Measurements from ENCODE around the gene CD7. TPM values are rescaled to one million over a fixed set of nuclear protein-coding genes. Genes with fewer than 3 reads are reported as not detected.

CD7 gene
- total RNA-seq, 1 donor from 2014 or later, result 0.27 TPM

GRCh38 chr17:82296511-82297279 lies 20.7 kb downstream of the CD7 start:
- peaks cover 3% of the 10 kb centered on the region for H3K27me3 Mint-ChIP-seq (ENCODE audit: unreplicated experiment)
- H3K4me3 Mint-ChIP-seq (ENCODE audit: unreplicated experiment), result no peak overlapping the region
- H3K27ac Mint-ChIP-seq (ENCODE audit: unreplicated experiment), result no peak overlapping the region
- peaks cover 8% of the 10 kb centered on the region for H3K9me3 Mint-ChIP-seq (ENCODE audit: unreplicated experiment)
- H3K36me3 Mint-ChIP-seq (ENCODE audit: unreplicated experiment), result no peaks in the 10 kb centered on the region
- no peak for DNase-seq
- no peak for TF ChIP-seq CTCF (IDR thresholded peaks at IDR 0.05; ENCODE audit: partially characterized antibody, unreplicated experiment)
- H3K4me1 Mint-ChIP-seq (ENCODE audit: low read depth, unreplicated experiment), result peaks cover 6% of the 10 kb centered on the region

- no peak for TF ChIP-seq CTCF (IDR thresholded peaks at IDR 0.05; ENCODE audit: partially characterized antibody, unreplicated experiment)
- H3K4me3 Mint-ChIP-seq (ENCODE audit: unreplicated experiment), result no peak overlapping the region
- H3K27me3 Mint-ChIP-seq (ENCODE audit: unreplicated experiment), result peaks cover 3% of the 10 kb centered on the region
- DNase-seq, result no peak
- H3K36me3 Mint-ChIP-seq (ENCODE audit: unreplicated experiment), result no peaks in the 10 kb centered on the region
- peaks cover 8% of the 10 kb centered on the region for H3K9me3 Mint-ChIP-seq (ENCODE audit: unreplicated experiment)
- H3K27ac Mint-ChIP-seq (ENCODE audit: unreplicated experiment), result no peak overlapping the region
- peaks cover 6% of the 10 kb centered on the region for H3K4me1 Mint-ChIP-seq (ENCODE audit: low read depth, unreplicated experiment)
Observed at GRCh38 chr17:82295472-82295814, 22.0 kb downstream of the CD7 start.

- Mint-ChIP-seq H3K27ac (ENCODE audit: unreplicated experiment) (peak overlapping the region; percentile 95), H3K27me3 (ENCODE audit: unreplicated experiment) (peaks cover 3% of the 10 kb centered on the region), H3K9me3 (ENCODE audit: unreplicated experiment) (peaks cover 4% of the 10 kb centered on the region), H3K36me3 (ENCODE audit: unreplicated experiment) (no peaks in the 10 kb centered on the region), H3K4me3 (ENCODE audit: unreplicated experiment) (peak overlapping the region; percentile 87), H3K4me1 (ENCODE audit: low read depth, unreplicated experiment) (peaks cover 2% of the 10 kb centered on the region)
- TF ChIP-seq CTCF (IDR thresholded peaks at IDR 0.05; ENCODE audit: partially characterized antibody, unreplicated experiment), result no peak
- DNase-seq, result no peak
Observed at GRCh38 chr17:82294064-82294773, 23.2 kb downstream of the CD7 start.

- Mint-ChIP-seq H3K4me1 (ENCODE audit: low read depth, unreplicated experiment) (no peaks in the 10 kb centered on the region), H3K27ac (ENCODE audit: unreplicated experiment) (peak overlapping the region; percentile 84), H3K4me3 (ENCODE audit: unreplicated experiment) (peak overlapping the region; percentile 86), H3K9me3 (ENCODE audit: unreplicated experiment) (peaks cover 4% of the 10 kb centered on the region), H3K27me3 (ENCODE audit: unreplicated experiment) (peaks cover 5% of the 10 kb centered on the region), H3K36me3 (ENCODE audit: unreplicated experiment) (no peaks in the 10 kb centered on the region)
- peak; percentile 94 for DNase-seq
- TF ChIP-seq CTCF (IDR thresholded peaks at IDR 0.05; ENCODE audit: partially characterized antibody, unreplicated experiment), result no peak
Observed at GRCh38 chr17:82292251-82293154, 24.9 kb downstream of the CD7 start.
